Activated T-cell treated with anti-CD3 and anti-CD28 coated beads, Interleukin-2, amount 50 U/mL, for 24 hours (primary cell): ENCODE measurements around the gene VTA1.
A peak's percentile ranks its signal among the peaks of the same experiment; 100 is the strongest.
"Not testable (repeated sequence)": the region's sequence is repeated elsewhere in the genome, so short reads cannot be mapped to it uniquely, and the experiment has no call there.

Source experiments
- DNase-seq: peaks from one replicate; pipeline ENCODE4 v3.0.0-alpha.2; 2020
- H3K27ac Mint-ChIP-seq: 2 replicates; pipeline ENCODE4 v1.8.0; 2020; ENCODE audit warnings: mild to moderate bottlenecking, mixed read lengths
- H3K27me3 Mint-ChIP-seq: 2 replicates; pipeline ENCODE4 v1.8.0; 2020; ENCODE audit warnings: mixed read lengths
- H3K36me3 Mint-ChIP-seq: 2 replicates; pipeline ENCODE4 v1.8.0; 2020; ENCODE audit warnings: low read depth, mixed read lengths
- H3K4me1 Mint-ChIP-seq: 2 replicates; pipeline ENCODE4 v1.8.0; 2020; ENCODE audit warnings: low read depth, mixed read lengths
- H3K4me3 Mint-ChIP-seq: 2 replicates; pipeline ENCODE4 v1.8.0; 2020; ENCODE audit warnings: mild to moderate bottlenecking, moderate library complexity, mixed read lengths
- H3K9me3 Mint-ChIP-seq: 2 replicates; pipeline ENCODE4 v1.8.0; 2020; ENCODE audit warnings: mixed read lengths

VTA1 gene

GRCh38 chr6:142185641-142186040 lies 38.6 kb downstream of the VTA1 start:
- H3K9me3 Mint-ChIP-seq, result no peaks in the 10 kb centered on the region
- no peak for DNase-seq
- no peaks in the 10 kb centered on the region for H3K27me3 Mint-ChIP-seq
- H3K36me3 Mint-ChIP-seq, result peaks cover 42% of the 10 kb centered on the region
- H3K27ac Mint-ChIP-seq, result no peak overlapping the region
- H3K4me1 Mint-ChIP-seq, result peaks cover 12% of the 10 kb centered on the region
- no peak overlapping the region for H3K4me3 Mint-ChIP-seq

- Mint-ChIP-seq H3K27ac (no peak overlapping the region), H3K36me3 (peaks cover 44% of the 10 kb centered on the region), H3K9me3 (no peaks in the 10 kb centered on the region), H3K27me3 (no peaks in the 10 kb centered on the region), H3K4me3 (no peak overlapping the region), H3K4me1 (peaks cover 9% of the 10 kb centered on the region)
- DNase-seq, result no peak
Observed at GRCh38 chr6:142187209-142187608, 40.1 kb downstream of the VTA1 start.

- not testable (repeated sequence) for H3K9me3 Mint-ChIP-seq, H3K27me3 Mint-ChIP-seq, H3K4me3 Mint-ChIP-seq, DNase-seq, H3K27ac Mint-ChIP-seq
- H3K36me3 Mint-ChIP-seq, result peaks cover 40% of the 10 kb centered on the region
- H3K4me1 Mint-ChIP-seq, result peaks cover 13% of the 10 kb centered on the region
Observed at GRCh38 chr6:142188341-142188740, 41.3 kb downstream of the VTA1 start.

DNA sequence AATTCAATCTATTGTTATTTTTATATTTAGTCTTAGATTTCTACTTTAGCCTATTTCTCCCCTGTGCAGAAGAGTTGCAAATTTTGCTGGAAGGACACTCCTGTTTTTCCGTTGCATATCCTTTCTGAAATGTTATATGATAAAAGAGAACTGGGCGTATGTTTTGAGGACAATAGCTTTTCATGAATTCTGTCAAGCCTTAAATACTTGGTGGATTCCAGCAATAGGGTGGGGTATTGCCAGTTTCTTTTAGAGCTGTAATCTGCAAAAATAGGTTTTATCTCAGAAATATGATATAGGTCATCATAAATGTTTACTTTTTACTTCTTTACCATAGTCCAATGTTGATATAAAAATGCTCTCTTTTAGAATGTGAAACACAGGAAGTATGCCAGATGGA lies 42.0 kb downstream of the VTA1 start:
- Mint-ChIP-seq H3K27ac (no peak overlapping the region), H3K4me1 (peaks cover 19% of the 10 kb centered on the region), H3K4me3 (no peak overlapping the region), H3K9me3 (no peaks in the 10 kb centered on the region), H3K27me3 (no peaks in the 10 kb centered on the region), H3K36me3 (peaks cover 46% of the 10 kb centered on the region)
- DNase-seq, result no peak

- no peaks in the 10 kb centered on the region for H3K27me3 Mint-ChIP-seq
- peaks cover 68% of the 10 kb centered on the region for H3K36me3 Mint-ChIP-seq
- H3K9me3 Mint-ChIP-seq, result no peaks in the 10 kb centered on the region
- H3K27ac Mint-ChIP-seq, result no peak overlapping the region
- DNase-seq, result no peak
- no peak overlapping the region for H3K4me3 Mint-ChIP-seq
- peaks cover 38% of the 10 kb centered on the region for H3K4me1 Mint-ChIP-seq
Observed at GRCh38 chr6:142192343-142192742, 45.3 kb downstream of the VTA1 start.

GRCh38 chr6:142193621-142194020 lies 46.6 kb downstream of the VTA1 start:
- no peaks in the 10 kb centered on the region for H3K27me3 Mint-ChIP-seq
- no peaks in the 10 kb centered on the region for H3K9me3 Mint-ChIP-seq
- no peak for DNase-seq
- H3K4me1 Mint-ChIP-seq, result peaks cover 41% of the 10 kb centered on the region
- H3K4me3 Mint-ChIP-seq, result no peak overlapping the region
- H3K36me3 Mint-ChIP-seq, result peaks cover 68% of the 10 kb centered on the region
- H3K27ac Mint-ChIP-seq, result no peak overlapping the region

- Mint-ChIP-seq H3K27ac (peak overlapping the region; percentile 0), H3K4me1 (peaks cover 41% of the 10 kb centered on the region), H3K9me3 (no peaks in the 10 kb centered on the region), H3K4me3 (no peak overlapping the region), H3K27me3 (no peaks in the 10 kb centered on the region), H3K36me3 (peaks cover 73% of the 10 kb centered on the region)
- DNase-seq, result no peak
Observed at GRCh38 chr6:142195862-142196541, 48.9 kb downstream of the VTA1 start.

GRCh38 chr6:142200846-142201628 lies 54.0 kb downstream of the VTA1 start:
- H3K27me3 Mint-ChIP-seq, result no peaks in the 10 kb centered on the region
- no peaks in the 10 kb centered on the region for H3K9me3 Mint-ChIP-seq
- H3K4me3 Mint-ChIP-seq, result no peak overlapping the region
- H3K4me1 Mint-ChIP-seq, result peaks cover 17% of the 10 kb centered on the region
- no peak for DNase-seq
- peaks cover 76% of the 10 kb centered on the region for H3K36me3 Mint-ChIP-seq
- H3K27ac Mint-ChIP-seq, result peak overlapping the region; percentile 41

- peaks cover 3% of the 10 kb centered on the region for H3K9me3 Mint-ChIP-seq
- H3K4me1 Mint-ChIP-seq, result no peaks in the 10 kb centered on the region
- no peaks in the 10 kb centered on the region for H3K27me3 Mint-ChIP-seq
- peak; percentile 49 for DNase-seq
- peaks cover 82% of the 10 kb centered on the region for H3K36me3 Mint-ChIP-seq
- H3K27ac Mint-ChIP-seq, result no peak overlapping the region
- H3K4me3 Mint-ChIP-seq, result no peak overlapping the region
Observed at GRCh38 chr6:142207265-142207877, 60.3 kb downstream of the VTA1 start.

GRCh38 chr6:142210606-142211005 lies 63.5 kb downstream of the VTA1 start:
- Mint-ChIP-seq H3K9me3 (peaks cover 3% of the 10 kb centered on the region), H3K36me3 (peaks cover 85% of the 10 kb centered on the region), H3K4me3 (no peak overlapping the region), H3K4me1 (no peaks in the 10 kb centered on the region), H3K27me3 (no peaks in the 10 kb centered on the region), H3K27ac (no peak overlapping the region)
- DNase-seq, result no peak

GRCh38 chr6:142213402-142213801 lies 66.3 kb downstream of the VTA1 start:
- Mint-ChIP-seq H3K36me3 (peaks cover 74% of the 10 kb centered on the region), H3K4me1 (no peaks in the 10 kb centered on the region), H3K27me3 (no peaks in the 10 kb centered on the region), H3K9me3 (peaks cover 3% of the 10 kb centered on the region), H3K27ac (no peak overlapping the region), H3K4me3 (no peak overlapping the region)
- no peak for DNase-seq

DNA sequence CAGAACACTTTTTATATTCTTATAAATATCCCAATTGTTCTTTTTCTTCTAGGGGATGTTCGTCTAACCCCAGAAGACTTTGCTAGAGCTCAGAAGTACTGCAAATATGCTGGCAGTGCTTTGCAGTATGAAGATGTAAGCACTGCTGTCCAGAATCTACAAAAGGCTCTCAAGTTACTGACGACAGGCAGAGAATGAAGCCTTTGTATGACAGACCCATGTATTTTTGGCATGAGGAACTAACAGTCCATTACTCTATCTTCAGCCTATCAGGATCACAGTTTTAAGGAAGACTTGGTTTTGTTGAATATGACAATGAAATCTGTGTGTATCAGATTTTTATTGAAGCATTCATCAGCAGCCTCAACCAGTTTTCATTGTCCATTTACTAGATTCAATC lies 71.4 kb downstream of the VTA1 start:
- peaks cover 47% of the 10 kb centered on the region for H3K36me3 Mint-ChIP-seq
- H3K27me3 Mint-ChIP-seq, result no peaks in the 10 kb centered on the region

DNA sequence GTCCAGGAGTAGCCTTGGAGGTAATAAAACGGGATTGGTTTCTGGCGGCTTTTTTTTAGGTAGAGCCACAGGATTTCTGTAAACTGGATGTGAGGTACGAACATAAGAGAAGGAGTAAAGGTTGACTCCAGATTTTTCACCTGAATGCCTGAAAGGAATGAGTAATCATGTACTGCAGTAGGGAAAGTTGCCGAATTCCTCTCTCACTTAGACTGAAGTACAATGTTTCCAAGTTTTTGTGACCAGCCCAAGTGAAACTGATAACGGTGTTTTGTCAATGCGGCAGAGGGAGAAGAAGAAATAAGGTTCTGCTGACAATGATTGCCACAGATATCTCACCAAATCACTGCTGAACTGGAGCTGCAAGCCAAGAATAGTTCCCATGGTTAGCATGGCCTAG lies 75.0 kb downstream of the VTA1 start:
- Mint-ChIP-seq H3K27me3 (no peaks in the 10 kb centered on the region), H3K4me1 (no peaks in the 10 kb centered on the region), H3K36me3 (peaks cover 26% of the 10 kb centered on the region), H3K9me3 (peaks cover 3% of the 10 kb centered on the region), H3K27ac (no peak overlapping the region), H3K4me3 (no peak overlapping the region)
- DNase-seq, result no peak

More for the DNA sequence above, 71.4 kb downstream of the VTA1 start:
- no peaks in the 10 kb centered on the region for H3K9me3 Mint-ChIP-seq
- no peak overlapping the region for H3K4me3 Mint-ChIP-seq
- no peak for DNase-seq
- no peak overlapping the region for H3K27ac Mint-ChIP-seq
- H3K4me1 Mint-ChIP-seq, result no peaks in the 10 kb centered on the region

DNA sequence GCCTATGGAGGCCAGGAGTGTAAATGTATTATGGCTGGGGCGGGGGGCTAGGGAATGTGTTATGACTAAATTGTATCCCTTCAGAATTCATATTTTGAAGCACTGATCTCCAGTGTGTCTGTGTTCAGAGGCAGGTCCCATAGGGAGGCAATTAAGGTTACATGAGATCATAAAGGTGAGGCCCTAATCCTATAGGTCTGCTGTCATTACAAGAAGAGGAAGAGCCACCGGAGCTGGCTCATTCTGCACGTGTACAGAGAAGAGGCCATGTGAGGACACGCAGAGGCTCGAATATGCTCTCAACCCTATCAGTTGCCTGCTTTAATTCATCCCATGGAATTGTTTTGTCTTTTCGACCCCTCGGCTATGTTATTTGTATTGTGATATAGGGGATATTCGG lies 76.9 kb downstream of the VTA1 start:
- H3K27ac Mint-ChIP-seq, result no peak overlapping the region
- H3K4me1 Mint-ChIP-seq, result no peaks in the 10 kb centered on the region
- peaks cover 12% of the 10 kb centered on the region for H3K36me3 Mint-ChIP-seq
- H3K9me3 Mint-ChIP-seq, result peaks cover 10% of the 10 kb centered on the region
- no peaks in the 10 kb centered on the region for H3K27me3 Mint-ChIP-seq
- H3K4me3 Mint-ChIP-seq, result no peak overlapping the region
- DNase-seq, result no peak

GRCh38 chr6:142225115-142225514 lies 78.1 kb downstream of the VTA1 start:
- peaks cover 18% of the 10 kb centered on the region for H3K9me3 Mint-ChIP-seq
- H3K4me1 Mint-ChIP-seq, result no peaks in the 10 kb centered on the region
- no peak overlapping the region for H3K27ac Mint-ChIP-seq
- H3K36me3 Mint-ChIP-seq, result peaks cover 2% of the 10 kb centered on the region
- H3K4me3 Mint-ChIP-seq, result no peak overlapping the region
- DNase-seq, result no peak
- no peaks in the 10 kb centered on the region for H3K27me3 Mint-ChIP-seq
